Peyer's patch (tissue), 4 donors: Measurements from ENCODE around the gene C1orf105. TPM values are rescaled to one million over a fixed set of nuclear protein-coding genes. Genes with fewer than 3 reads are reported as not detected.

ENCODE experiments used
- DNase-seq, 3 donors: peaks; one replicate each; pipeline ENCODE4 v3.0.0-alpha.2; 2017 to 2019
- H3K27ac ChIP-seq, 4 donors: fragments of 200-600 bp; sonication (generic); one replicate each; pipeline ENCODE4 v1.5.1; 2016 to 2019
- H3K27me3 ChIP-seq, 2 donors: fragments of 200-600 bp; sonication (generic); one replicate each; pipeline ENCODE4 v1.5.1; 2019
- H3K36me3 ChIP-seq, 3 donors: fragments of 200-600 bp; sonication (generic); one replicate each; pipeline ENCODE4 v1.5.1; 2016 to 2019
- H3K4me1 ChIP-seq, 4 donors: fragments of 200-600 bp; sonication (generic); one replicate each; pipeline ENCODE4 v1.5.1; 2016 to 2019
- H3K4me3 ChIP-seq, 4 donors: fragments of 200-600 bp; sonication (generic); 1 replicate in 3 of 4; 2 replicates in 1 of 4; pipeline ENCODE4 v1.5.1; 2016 to 2019; ENCODE audit warnings: mild to moderate bottlenecking in 1 of 4
- H3K9me3 ChIP-seq, 4 donors: fragments of 200-600 bp; sonication (generic); one replicate each; pipeline ENCODE4 v1.5.1; 2016 to 2019; ENCODE audit warnings: mild to moderate bottlenecking in 1 of 4
- CTCF ChIP-seq, 6 experiments: fragments of 450-650 bp in 4 of 6; fragments of 200-600 bp in 2 of 6; sonication (generic) in 1 of 6; IDR thresholded peaks; one replicate each; pipeline ENCODE4 v1.5.1; 2017 to 2019; ENCODE audit warnings: antibody characterized with exemption in 6 of 6, mild to moderate bottlenecking in 3 of 6, moderate library complexity in 1 of 6
- POLR2A ChIP-seq, 2 donors: fragments of 450-650 bp; IDR thresholded peaks; one replicate each; pipeline ENCODE4 v1.5.1; 2017; ENCODE audit warnings: antibody characterized with exemption in 2 of 2, mild to moderate bottlenecking in 2 of 2, moderate library complexity in 2 of 2
- total RNA-seq, 4 donors: library from RNA; depleted of rRNA; stranded (reverse); fragments of >200 nt; gene quantifications; one replicate each; pipeline ENCODE4 v1.1.0, GENCODE V29; 2016

Gene C1orf105
- total RNA-seq, 4 donors from 2014 or later, result not detected

- Histone ChIP-seq H3K27ac (no peak overlapping the region), H3K4me1 (no peaks in the 10 kb centered on the region), H3K9me3 (no peaks in the 10 kb centered on the region), H3K4me3 (no peak overlapping the region), H3K36me3 (no peaks in the 10 kb centered on the region), H3K27me3 (no peaks in the 10 kb centered on the region)
- no peak for TF ChIP-seq CTCF (IDR thresholded peaks at IDR 0.05)
- no peak for TF ChIP-seq POLR2A (IDR thresholded peaks at IDR 0.05)
- no peak for DNase-seq
Observed at GRCh38 chr1:172515436-172515835, 95.0 kb downstream of the C1orf105 start.

- H3K9me3 ChIP-seq, result no peaks in the 10 kb centered on the region
Observed at GRCh38 chr1:172515927-172516326, 95.4 kb downstream of the C1orf105 start.

GRCh38 chr1:172517081-172517480 lies 96.6 kb downstream of the C1orf105 start:
- Histone ChIP-seq H3K27me3 (no peaks in the 10 kb centered on the region), H3K4me1 (no peaks in the 10 kb centered on the region), H3K9me3 (no peaks in the 10 kb centered on the region), H3K36me3 (no peaks in the 10 kb centered on the region), H3K27ac (no peak overlapping the region), H3K4me3 (no peak overlapping the region)
- TF ChIP-seq CTCF (IDR thresholded peaks at IDR 0.05), result no peak
- no peak for TF ChIP-seq POLR2A (IDR thresholded peaks at IDR 0.05)
- no peak for DNase-seq

More at GRCh38 chr1:172515927-172516326, 95.4 kb downstream of the C1orf105 start:
- TF ChIP-seq CTCF (IDR thresholded peaks at IDR 0.05), result no peak
- no peak for TF ChIP-seq POLR2A (IDR thresholded peaks at IDR 0.05)
- Histone ChIP-seq H3K27me3 (no peaks in the 10 kb centered on the region), H3K4me3 (no peak overlapping the region), H3K27ac (no peak overlapping the region), H3K36me3 (no peaks in the 10 kb centered on the region), H3K4me1 (no peaks in the 10 kb centered on the region)
- DNase-seq, result no peak

GRCh38 chr1:172517545-172517944 lies 97.1 kb downstream of the C1orf105 start:
- TF ChIP-seq POLR2A (IDR thresholded peaks at IDR 0.05) (no peak), CTCF (IDR thresholded peaks at IDR 0.05) (no peak)
- no peaks in the 10 kb centered on the region for H3K9me3 ChIP-seq
- DNase-seq, result no peak

More at GRCh38 chr1:172517545-172517944, 97.1 kb downstream of the C1orf105 start:
- H3K4me3 ChIP-seq, result no peak overlapping the region
- H3K36me3 ChIP-seq, result no peaks in the 10 kb centered on the region
- H3K4me1 ChIP-seq, result no peaks in the 10 kb centered on the region
- no peaks in the 10 kb centered on the region for H3K27me3 ChIP-seq
- H3K27ac ChIP-seq, result no peak overlapping the region

Other genes with a start within 250 kb of the C1orf105 start
- gene PIGC, start 23.4 kb downstream of the C1orf105 start, total RNA-seq, result 10 to 100 TPM; 19.0 to 24.5 (median 20.4) TPM
- gene SUCO, start 112.5 kb downstream of the C1orf105 start, total RNA-seq, result 10 to 100 TPM; 27.7 to 63.2 (median 42.9) TPM
- 1 to 10 TPM in 1 of 4 donors, under 1 TPM in 1, not detected in 2; 0.35 to 1.5 TPM for gene FASLG, start 238.4 kb downstream of the C1orf105 start, total RNA-seq